ENCODE results near the gene PLK3. TPM values are rescaled to one million over a fixed set of nuclear protein-coding genes. Genes with fewer than 3 reads are reported as not detected.
"Not testable (repeated sequence)": the region's sequence is repeated elsewhere in the genome, so short reads cannot be mapped to it uniquely, and the experiment has no call there.

The PLK3 gene
- total RNA-seq, 1 donor from 2014 or later = 2.2 TPM

DNA sequence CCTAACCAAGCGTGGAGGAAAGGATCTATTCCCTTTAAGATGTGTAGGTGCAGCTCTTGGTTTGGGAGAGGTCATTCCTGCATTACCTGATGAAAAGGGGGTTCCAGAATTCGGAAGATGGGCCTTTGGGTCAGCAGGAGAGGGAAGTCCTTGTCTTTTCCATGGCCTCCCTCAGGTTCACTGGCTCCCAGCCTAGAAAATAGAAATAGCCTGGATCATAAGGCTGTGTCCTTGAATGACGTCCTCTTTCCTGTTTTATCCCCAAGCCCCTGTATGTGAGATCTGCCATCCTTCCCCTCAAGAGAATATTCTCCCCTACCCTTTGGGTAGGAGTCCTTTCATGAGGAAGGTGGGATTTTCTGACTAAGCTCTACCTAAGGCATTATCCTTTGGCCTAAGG, 39.3 kb upstream of the PLK3 start:
- no peaks in the 10 kb centered on the region for H3K36me3 ChIP-seq
- no peak overlapping the region for H3K4me3 Mint-ChIP-seq
- no peak overlapping the region for H3K9ac ChIP-seq
- H3K27ac Mint-ChIP-seq = no peak overlapping the region
- H3K9me3 Mint-ChIP-seq = no peaks in the 10 kb centered on the region
- H3K27ac ChIP-seq = no peak overlapping the region
- peaks cover 2% of the 10 kb centered on the region for H3K27me3 Mint-ChIP-seq (ENCODE audit: insufficient read depth, low read depth)
- H3K4me1 Mint-ChIP-seq = no peaks in the 10 kb centered on the region
- TF ChIP-seq, protein P1, sequence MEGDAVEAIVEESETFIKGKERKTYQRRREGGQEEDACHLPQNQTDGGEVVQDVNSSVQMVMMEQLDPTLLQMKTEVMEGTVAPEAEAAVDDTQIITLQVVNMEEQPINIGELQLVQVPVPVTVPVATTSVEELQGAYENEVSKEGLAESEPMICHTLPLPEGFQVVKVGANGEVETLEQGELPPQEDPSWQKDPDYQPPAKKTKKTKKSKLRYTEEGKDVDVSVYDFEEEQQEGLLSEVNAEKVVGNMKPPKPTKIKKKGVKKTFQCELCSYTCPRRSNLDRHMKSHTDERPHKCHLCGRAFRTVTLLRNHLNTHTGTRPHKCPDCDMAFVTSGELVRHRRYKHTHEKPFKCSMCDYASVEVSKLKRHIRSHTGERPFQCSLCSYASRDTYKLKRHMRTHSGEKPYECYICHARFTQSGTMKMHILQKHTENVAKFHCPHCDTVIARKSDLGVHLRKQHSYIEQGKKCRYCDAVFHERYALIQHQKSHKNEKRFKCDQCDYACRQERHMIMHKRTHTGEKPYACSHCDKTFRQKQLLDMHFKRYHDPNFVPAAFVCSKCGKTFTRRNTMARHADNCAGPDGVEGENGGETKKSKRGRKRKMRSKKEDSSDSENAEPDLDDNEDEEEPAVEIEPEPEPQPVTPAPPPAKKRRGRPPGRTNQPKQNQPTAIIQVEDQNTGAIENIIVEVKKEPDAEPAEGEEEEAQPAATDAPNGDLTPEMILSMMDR (IDR thresholded peaks at IDR 0.05) = no peak
- TF ChIP-seq EZH2phosphoT487 (IDR thresholded peaks at IDR 0.05) = no peak
- H3F3A ChIP-seq (ENCODE audit: low read depth) = peaks cover 6% of the 10 kb centered on the region
- no peak for DNase-seq (ENCODE audit: low spot score)
- no peak overlapping the region for H3K4me3 ChIP-seq
- peaks cover 37% of the 10 kb centered on the region for H3K36me3 Mint-ChIP-seq
- no peaks in the 10 kb centered on the region for H3K4me1 ChIP-seq
- H3K9me3 ChIP-seq (ENCODE audit: low read depth) = no peaks in the 10 kb centered on the region
- no peak overlapping the region for H2AFZ ChIP-seq (replicated peaks)
- no peaks in the 10 kb centered on the region for H3K79me2 ChIP-seq (ENCODE audit: low read depth)
- H3K4me2 ChIP-seq = no peak overlapping the region
- no peaks in the 10 kb centered on the region for H4K20me1 ChIP-seq (ENCODE audit: low read depth)
- H3K27me3 ChIP-seq = no peaks in the 10 kb centered on the region

DNA sequence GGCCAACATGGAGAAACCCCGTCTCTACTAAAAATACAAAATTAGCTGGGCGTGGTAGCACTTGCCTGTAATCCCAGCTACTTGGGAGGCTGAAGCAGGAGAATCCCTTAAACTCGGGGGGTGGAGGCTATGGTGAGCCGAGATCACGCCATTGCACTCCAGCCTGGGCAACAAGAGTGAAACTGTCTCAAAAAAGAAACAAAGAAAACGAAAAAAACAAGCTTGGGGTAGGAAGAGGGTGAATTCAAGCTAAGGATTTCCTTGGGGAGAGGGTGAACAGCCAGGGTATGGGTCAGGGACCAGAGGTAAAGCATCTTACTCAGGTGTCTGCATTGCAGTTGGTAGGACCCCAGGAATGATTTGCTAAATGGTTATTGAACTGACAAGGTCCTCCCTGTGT, 33.8 kb upstream of the PLK3 start:
- not testable (repeated sequence) for H3K27ac Mint-ChIP-seq

DNA sequence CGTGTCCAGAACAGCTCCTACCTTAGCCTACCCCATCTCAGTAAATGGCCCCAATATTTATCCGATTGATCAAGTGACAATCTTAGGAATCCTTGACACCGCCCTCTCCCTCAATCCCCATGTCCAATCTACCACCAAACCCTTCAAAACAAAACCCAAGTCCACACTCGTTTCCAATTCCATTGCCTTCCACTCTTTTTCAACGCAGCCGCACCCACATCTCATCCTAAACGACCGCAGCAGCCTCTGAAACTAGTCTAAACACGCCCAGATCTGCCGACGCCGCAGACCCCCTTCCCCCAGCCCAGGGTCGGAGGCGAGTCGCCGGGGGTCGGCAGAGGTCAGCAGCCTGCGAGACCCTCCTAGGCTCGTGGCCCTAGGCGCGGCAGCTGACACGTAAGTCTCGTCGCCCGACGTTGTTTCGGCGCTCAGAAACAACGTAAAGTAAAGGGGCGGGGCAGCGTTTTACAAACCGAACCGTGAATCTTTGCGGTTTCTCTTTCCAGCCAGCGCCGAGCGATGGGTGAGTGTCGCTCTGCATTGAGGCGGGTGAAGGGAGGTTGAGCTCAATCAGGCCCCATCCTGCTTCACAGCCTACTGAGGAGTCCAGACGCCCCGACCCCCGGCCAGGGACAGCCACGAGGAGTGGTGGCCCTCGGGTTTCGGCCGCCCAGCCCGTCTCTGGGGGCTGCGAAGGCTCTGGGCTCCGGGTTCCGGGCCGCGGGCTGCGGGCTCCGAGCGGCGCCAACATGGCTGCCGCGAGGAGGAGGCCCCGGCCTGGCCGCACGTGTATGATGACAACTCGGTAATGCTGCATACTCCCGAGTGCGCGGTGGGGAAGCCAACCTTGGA, 24.9 kb upstream of the PLK3 start, which contains the start of gene RPS8:
Gene RPS8, plus strand, starts transcription at position 463 of the 852 bp plus-strand sequence. Its CDS starts 57 bp downstream, at position 520.
- Histone ChIP-seq H3K27ac (peak within 1 kb of the TSS; percentile 84), H2AFZ (replicated peaks) (peak within 1 kb of the TSS; percentile 65), H3K79me2 (ENCODE audit: low read depth) (peaks cover 45% of the 10 kb centered on the region), H3K4me3 (peak within 1 kb of the TSS; percentile 93), H3K36me3 (peaks cover 8% of the 10 kb centered on the region), H3K4me2 (peak within 1 kb of the TSS; percentile 99), H3K4me1 (peaks cover 16% of the 10 kb centered on the region), H3K9me3 (ENCODE audit: low read depth) (no peaks in the 10 kb centered on the region), H3K27me3 (no peaks in the 10 kb centered on the region), H4K20me1 (ENCODE audit: low read depth) (peaks cover 40% of the 10 kb centered on the region), H3K9ac (peak within 1 kb of the TSS; percentile 93), H3F3A (ENCODE audit: low read depth) (peaks cover 59% of the 10 kb centered on the region)
- peak; percentile 98 for DNase-seq (ENCODE audit: low spot score)
- H3K27me3 Mint-ChIP-seq (ENCODE audit: insufficient read depth, low read depth) = peaks cover 12% of the 10 kb centered on the region
- H3K4me1 Mint-ChIP-seq = peaks cover 27% of the 10 kb centered on the region
- peak within 1 kb of the TSS; percentile 93 for H3K4me3 Mint-ChIP-seq
- H3K27ac Mint-ChIP-seq = peak within 1 kb of the TSS; percentile 95
- H3K36me3 Mint-ChIP-seq = peaks cover 22% of the 10 kb centered on the region
- no peaks in the 10 kb centered on the region for H3K9me3 Mint-ChIP-seq
- TF ChIP-seq, protein P1 (IDR thresholded peaks at IDR 0.05) = no peak
- TF ChIP-seq EZH2phosphoT487 (IDR thresholded peaks at IDR 0.05) (no peak), EZH2 (IDR thresholded peaks at IDR 0.05) (no peak)

More for the DNA sequence above, 33.8 kb upstream of the PLK3 start:
- not testable (repeated sequence) for H3K27me3 Mint-ChIP-seq (ENCODE audit: insufficient read depth, low read depth); H3K79me2 ChIP-seq (ENCODE audit: low read depth); H3K4me3 Mint-ChIP-seq; H3K9me3 ChIP-seq (ENCODE audit: low read depth); H3K36me3 ChIP-seq; H3K4me1 Mint-ChIP-seq; H2AFZ ChIP-seq (replicated peaks); H3K9me3 Mint-ChIP-seq; H3K4me2 ChIP-seq; H3K4me1 ChIP-seq; H3K4me3 ChIP-seq; H3K9ac ChIP-seq; H3K27me3 ChIP-seq; H3K27ac ChIP-seq; DNase-seq (ENCODE audit: low spot score); H4K20me1 ChIP-seq (ENCODE audit: low read depth)
- peaks cover 20% of the 10 kb centered on the region for H3K36me3 Mint-ChIP-seq
- H3F3A ChIP-seq (ENCODE audit: low read depth) = peaks cover 22% of the 10 kb centered on the region

All from neural progenitor cell (in vitro differentiated cells).